K562 (cell line): ENCODE measurements around the gene TSPYL4. TPM values are rescaled to one million over a fixed set of nuclear protein-coding genes. Genes with fewer than 3 reads are reported as not detected.

Source experiments
- ATAC-seq: fragments of 200-7000 bp; cut with Tn5 transposase; 3 replicates; pipeline ENCODE4 v1.9.1; 2020; ENCODE audit warnings: moderate library complexity
- BruUV-seq: library from RNA; stranded (reverse); fragments of 400-500 nt; replicated peaks from 2 replicates; lab custom pipeline; 2021; lab: Mats Ljungman, UMichigan
- CTCF ChIA-PET: fragments of 300-600 bp; formaldehyde crosslinking; extraction: SDS; loops from one replicate; lab custom pipeline; 2021; ENCODE audit warnings: low intra/inter-chr PET ratio; lab: Yijun Ruan, JAX
- POLR2A ChIA-PET: fragments of 300-600, 350-650 bp; sonication (Branson Sonifier 250); formaldehyde crosslinking; extraction: SDS; loops from one replicate; lab custom pipeline; 2021; ENCODE audit warnings: antibody characterized with exemption, inconsistent platforms; lab: Yijun Ruan, JAX
- DNase-seq, 4 experiments: peaks; one replicate each; pipeline versions ENCODE4 v3.0.0 to v3.0.0-alpha.2; 2011 to 2018; ENCODE audit warnings: low spot score in 3 of 4, mixed read lengths in 3 of 4; ENCODE audit errors: extremely low read depth in 1 of 4
- FAIRE-seq: peaks from 2 replicates; lab custom pipeline; 2011; peaks lifted over from hg19 to GRCh38; lab: Jason Lieb, UNC
- H2AFZ ChIP-seq: 2 replicates; pipeline ENCODE4 v1.6.0; 2011; ENCODE audit warnings: low read depth, low read length, control low read depth, inconsistent platforms
- H3K27ac ChIP-seq: fragments of 200-600 bp; 3 replicates; pipeline ENCODE4 v1.8.0; 2011; ENCODE audit warnings: low read depth, mild to moderate bottlenecking, control low read depth, inconsistent platforms, low read length, moderate library complexity, mixed read lengths; ENCODE audit errors: extremely low read depth
- H3K27me3 ChIP-seq, 2 experiments: fragments of 300-600 bp in 1 of 2; 2 replicates in 1 of 2; 3 replicates in 1 of 2; pipeline versions ENCODE4 v1.6.0 to v1.8.0; 2011; ENCODE audit warnings: inconsistent platforms in 2 of 2, low read length in 2 of 2, mild to moderate bottlenecking in 1 of 2, mixed read lengths in 1 of 2, moderate library complexity in 1 of 2; ENCODE audit not compliant: control insufficient read depth in 2 of 2, insufficient read depth in 2 of 2
- H3K36me3 ChIP-seq: fragments of 300-600 bp; 3 replicates; pipeline ENCODE4 v1.8.0; 2011; ENCODE audit warnings: mild to moderate bottlenecking, low read length, inconsistent platforms; ENCODE audit not compliant: control insufficient read depth, insufficient read depth
- H3K4me1 ChIP-seq, 2 experiments: fragments of 200-600 bp in 1 of 2; replicated peaks in 1 of 2; 2 replicates in 1 of 2; 3 replicates in 1 of 2; pipeline versions ENCODE4 v1.5.1 to v1.8.0; 2011; ENCODE audit warnings: inconsistent platforms in 2 of 2, low read length in 2 of 2, mild to moderate bottlenecking in 1 of 2, mixed read lengths in 1 of 2, moderate library complexity in 1 of 2; ENCODE audit not compliant: control insufficient read depth in 2 of 2, insufficient read depth in 2 of 2
- H3K4me2 ChIP-seq: 2 replicates; pipeline ENCODE4 v1.6.1; 2011; ENCODE audit warnings: low read length, control low read depth, inconsistent platforms, mixed read lengths; ENCODE audit not compliant: insufficient read depth
- H3K4me3 ChIP-seq: fragments of 200-600 bp; sonication (generic), shearing (Covaris generic); 2 replicates; pipeline ENCODE4 v1.5.1; 2016; ENCODE audit warnings: control low read depth, inconsistent platforms
- H3K79me2 ChIP-seq: fragments of 200-600 bp; 3 replicates; pipeline ENCODE4 v1.8.0; 2011; ENCODE audit warnings: low read length, inconsistent platforms; ENCODE audit not compliant: control insufficient read depth, insufficient read depth
- H3K9ac ChIP-seq, 2 experiments: 2 replicates each; pipeline versions ENCODE4 v1.6.0 to v1.6.1; 2011; ENCODE audit warnings: low read depth in 2 of 2, low read length in 2 of 2, control low read depth in 1 of 2, inconsistent platforms in 1 of 2, mild to moderate bottlenecking in 1 of 2, mixed read lengths in 1 of 2; ENCODE audit not compliant: insufficient read depth in 1 of 2
- H3K9me1 ChIP-seq: one replicate; pipeline ENCODE4 v1.6.0; 2011; ENCODE audit warnings: inconsistent platforms, mild to moderate bottlenecking, low read length, moderate library complexity; ENCODE audit not compliant: control insufficient read depth, insufficient read depth
- H3K9me3 ChIP-seq: replicated peaks from 2 replicates; pipeline ENCODE4 v1.5.1; 2011; ENCODE audit warnings: low read depth, low read length, inconsistent platforms; ENCODE audit not compliant: control insufficient read depth, insufficient read depth
- H4K20me1 ChIP-seq: replicated peaks from 2 replicates; pipeline ENCODE4 v1.6.1; 2011; ENCODE audit warnings: low read length, inconsistent platforms, mixed read lengths; ENCODE audit not compliant: control insufficient read depth, insufficient read depth
- CHD4 ChIP-seq: fragments of 200-600 bp; sonication (generic); IDR thresholded peaks from 3 replicates; pipeline ENCODE4 v1.6.1; 2012; ENCODE audit warnings: low read depth, mild to moderate bottlenecking, mixed read lengths, low read length, inconsistent platforms; ENCODE audit not compliant: insufficient read depth, insufficient replicate concordance, poor library complexity, severe bottlenecking
- HSF4 ChIP-seq: fragments of 250-450 bp; sonication (Bioruptor Pico); IDR thresholded peaks from 2 replicates; pipeline ENCODE4 v2.1.2; 2022; ENCODE audit warnings: mild to moderate bottlenecking, moderate library complexity, borderline replicate concordance
- KHSRP ChIP-seq: fragments of 450-650 bp; IDR thresholded peaks from 2 replicates; pipeline ENCODE4 v1.6.1; 2017
- NFYB ChIP-seq: IDR thresholded peaks from 2 replicates; pipeline ENCODE4 v1.6.1; 2011; ENCODE audit warnings: mild to moderate bottlenecking, moderate library complexity; ENCODE audit not compliant: insufficient read length; ENCODE audit errors: extremely low read depth
- SPI1 ChIP-seq: IDR thresholded peaks from 2 replicates; pipeline ENCODE4 v1.6.1; 2011; ENCODE audit warnings: low read depth, low read length, control low read depth, borderline replicate concordance
- ZNF140 ChIP-seq: fragments of 250-450 bp; sonication (Bioruptor Pico); IDR thresholded peaks from 2 replicates; pipeline ENCODE4 v1.8.0; 2021; ENCODE audit warnings: moderate library complexity, mild to moderate bottlenecking, inconsistent platforms
- ZNF707 ChIP-seq: fragments of 250-450 bp; sonication (Bioruptor Pico); conservative IDR thresholded peaks from 2 replicates; pipeline ENCODE4 v1.8.0; 2022; ENCODE audit warnings: inconsistent platforms, mild to moderate bottlenecking, moderate library complexity
- WGBS: fragments of 100-300 bp; shearing (Covaris generic); methylation state at CpG from one replicate; pipeline ENCODE4 v1.1.6; 2016; ENCODE audit warnings: low coverage, mixed read lengths; ENCODE audit not compliant: insufficient coverage; ENCODE audit errors: missing lambda C conversion rate; 5-methylcytosine and 5-hydroxymethylcytosine counted together
- in situ Hi-C: fragments of 300-500 bp; cut with MboI; formaldehyde crosslinking; loops from 4 replicates; pipeline ENCODE4 v1.15.0; 2018; ENCODE audit warnings: inconsistent platforms, mixed read lengths
- intact Hi-C: fragments of 100-400 bp; cut with micrococcal nuclease; formaldehyde crosslinking; loops from 2 replicates; pipeline ENCODE4 v1.14.2; 2022
- polyA plus RNA-seq, 8 experiments: library from polyadenylated mRNA; depleted of rRNA in 4 of 8; stranded (reverse) in 5 of 8; unstranded in 3 of 8; fragments of >200 nt; fragmentation: Nextera tagmentation in 2 of 8; fragmentation: Illumina TruSeq in 1 of 8; extraction: Ambion mirVana in 2 of 8; extraction: Trizol in 1 of 8; gene quantifications; 2 replicates each; pipeline versions ENCODE4 v1.2.1 to v1.2.3, GENCODE V29; 2011 to 2014; ENCODE audit warnings: inconsistent platforms in 1 of 8, missing spikeins in 1 of 8
- total RNA-seq, 7 experiments: library from RNA; depleted of rRNA in 6 of 7; stranded (reverse); fragments of >200 nt in 6 of 7; fragmentation: Illumina TruSeq in 2 of 7; extraction: Trizol in 2 of 7; gene quantifications; 2 replicates each; pipeline versions ENCODE4 v1.2.1 to v1.2.3, GENCODE V29; 2011 to 2021; ENCODE audit warnings: low replicate concordance in 1 of 7
- TF ChIP-seq, protein P1 (sequence below): fragments of 250-450 bp; sonication (Bioruptor Pico); IDR thresholded peaks from 2 replicates; pipeline ENCODE4 v1.4.0; 2020; ENCODE audit warnings: mild to moderate bottlenecking, moderate library complexity
- TF ChIP-seq, protein P2 (sequence below): fragments of 450-650 bp; formaldehyde crosslinking; IDR thresholded peaks from 2 replicates; pipeline ENCODE4 v1.4.0; 2022; ENCODE audit warnings: missing genetic modification characterization
- TF ChIP-seq, protein P3 (sequence below): fragments of 250-450 bp; sonication (Bioruptor Pico); IDR thresholded peaks from 2 replicates; pipeline ENCODE4 v1.5.0; 2020; ENCODE audit warnings: mild to moderate bottlenecking
- TF ChIP-seq, protein P4 (sequence below): sonication (generic); formaldehyde crosslinking; IDR thresholded peaks from 2 replicates; pipeline ENCODE4 v1.8.1; 2023; ENCODE audit warnings: mild to moderate bottlenecking, missing genetic modification reagents
- TF ChIP-seq, protein P5 (sequence below): fragments of 250-450 bp; sonication (Bioruptor Pico); IDR thresholded peaks from 2 replicates; pipeline ENCODE4 v1.8.0; 2021; ENCODE audit warnings: mild to moderate bottlenecking, moderate library complexity

Gene TSPYL4
- total and polyA plus RNA-seq, 9 of the 15 experiments (the other 6 are each of a cell fraction or from before 2014, with no cell fraction given), result 0.69 to 18.0 (median 9.1) TPM

DNA sequence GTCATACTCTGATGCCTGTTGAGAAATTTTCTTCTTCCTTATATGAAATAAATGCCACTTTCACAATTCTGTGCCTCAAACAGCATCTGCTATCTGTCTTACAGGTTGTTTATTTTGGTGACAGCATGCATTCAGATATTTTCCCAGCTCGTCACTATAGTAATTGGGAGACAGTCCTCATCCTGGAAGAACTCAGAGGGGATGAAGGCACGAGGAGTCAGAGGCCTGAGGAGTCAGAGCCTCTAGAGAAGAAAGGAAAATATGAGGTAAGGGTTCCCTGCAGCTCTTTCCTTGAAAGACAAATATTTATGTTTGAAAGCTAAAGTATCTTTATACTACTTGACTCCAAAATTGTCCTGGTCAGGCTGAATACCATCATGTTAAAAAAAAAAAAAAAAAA lies 15.8 kb downstream of the TSPYL4 start (continued):
- TF ChIP-seq, protein P1, sequence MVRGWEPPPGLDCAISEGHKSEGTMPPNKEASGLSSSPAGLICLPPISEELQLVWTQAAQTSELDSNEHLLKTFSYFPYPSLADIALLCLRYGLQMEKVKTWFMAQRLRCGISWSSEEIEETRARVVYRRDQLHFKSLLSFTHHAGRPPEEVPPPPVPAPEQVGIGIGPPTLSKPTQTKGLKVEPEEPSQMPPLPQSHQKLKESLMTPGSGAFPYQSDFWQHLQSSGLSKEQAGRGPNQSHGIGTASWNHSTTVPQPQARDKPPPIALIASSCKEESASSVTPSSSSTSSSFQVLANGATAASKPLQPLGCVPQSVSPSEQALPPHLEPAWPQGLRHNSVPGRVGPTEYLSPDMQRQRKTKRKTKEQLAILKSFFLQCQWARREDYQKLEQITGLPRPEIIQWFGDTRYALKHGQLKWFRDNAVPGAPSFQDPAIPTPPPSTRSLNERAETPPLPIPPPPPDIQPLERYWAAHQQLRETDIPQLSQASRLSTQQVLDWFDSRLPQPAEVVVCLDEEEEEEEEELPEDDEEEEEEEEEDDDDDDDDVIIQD (CRISPR knock-in tag), result no peak

DNA sequence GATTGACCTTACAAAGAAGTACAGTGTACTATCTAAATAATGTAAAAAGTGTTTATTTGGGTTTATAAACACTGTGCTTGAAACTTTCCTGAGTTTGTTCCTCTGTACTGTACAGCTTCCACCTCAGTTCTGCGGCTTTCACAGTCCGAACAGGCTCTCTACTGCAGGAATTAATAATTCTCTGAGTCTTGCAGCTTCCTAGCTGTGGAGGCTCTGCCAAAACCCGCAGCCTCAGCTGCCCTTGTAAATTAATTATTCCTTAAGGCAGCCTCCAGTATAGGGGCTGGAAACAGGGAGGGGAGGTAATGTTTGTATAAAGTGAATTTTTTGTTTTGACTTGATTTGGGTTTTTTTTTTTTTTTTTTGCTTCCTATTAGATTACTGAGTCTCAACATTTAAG lies 19.2 kb downstream of the TSPYL4 start:
- no peak overlapping the region for H3K9ac ChIP-seq
- intact Hi-C loops (no loop called here), in situ Hi-C loops (no loop called here)
- no peak overlapping the region for H2AFZ ChIP-seq
- WGBS, result 75% methylated on average over 3 of the region's 3 CpGs
- POLR2A ChIA-PET, result no interaction called here
- ATAC-seq (no peak), DNase-seq (no peak), FAIRE-seq (no peak)
- no peaks in the 10 kb centered on the region for H4K20me1 ChIP-seq
- no peak overlapping the region for H3K27ac ChIP-seq
- no peaks in the 10 kb centered on the region for H3K9me3 ChIP-seq
- H3K36me3 ChIP-seq, result no peaks in the 10 kb centered on the region
- no TSS peak for BruUV-seq
- no peaks in the 10 kb centered on the region for H3K27me3 ChIP-seq
- no peaks in the 10 kb centered on the region for H3K4me1 ChIP-seq
- no peaks in the 10 kb centered on the region for H3K79me2 ChIP-seq
- H3K4me2 ChIP-seq, result no peak overlapping the region
- no peak overlapping the region for H3K4me3 ChIP-seq
- CTCF ChIA-PET, result no interaction called here
- H3K9me1 ChIP-seq, result no peaks in the 10 kb centered on the region
- TF ChIP-seq ZNF707 (no peak), ZNF140 (CRISPR knock-in tag) (no peak), KHSRP (no peak), NFYB (no peak), HSF4 (CRISPR knock-in tag) (no peak), CHD4 (no peak), SPI1 (no peak)
- TF ChIP-seq, protein P2, sequence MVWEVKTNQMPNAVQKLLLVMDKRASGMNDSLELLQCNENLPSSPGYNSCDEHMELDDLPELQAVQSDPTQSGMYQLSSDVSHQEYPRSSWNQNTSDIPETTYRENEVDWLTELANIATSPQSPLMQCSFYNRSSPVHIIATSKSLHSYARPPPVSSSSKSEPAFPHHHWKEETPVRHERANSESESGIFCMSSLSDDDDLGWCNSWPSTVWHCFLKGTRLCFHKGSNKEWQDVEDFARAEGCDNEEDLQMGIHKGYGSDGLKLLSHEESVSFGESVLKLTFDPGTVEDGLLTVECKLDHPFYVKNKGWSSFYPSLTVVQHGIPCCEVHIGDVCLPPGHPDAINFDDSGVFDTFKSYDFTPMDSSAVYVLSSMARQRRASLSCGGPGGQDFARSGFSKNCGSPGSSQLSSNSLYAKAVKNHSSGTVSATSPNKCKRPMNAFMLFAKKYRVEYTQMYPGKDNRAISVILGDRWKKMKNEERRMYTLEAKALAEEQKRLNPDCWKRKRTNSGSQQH (CRISPR knock-in tag), result no peak
- TF ChIP-seq, protein P3, sequence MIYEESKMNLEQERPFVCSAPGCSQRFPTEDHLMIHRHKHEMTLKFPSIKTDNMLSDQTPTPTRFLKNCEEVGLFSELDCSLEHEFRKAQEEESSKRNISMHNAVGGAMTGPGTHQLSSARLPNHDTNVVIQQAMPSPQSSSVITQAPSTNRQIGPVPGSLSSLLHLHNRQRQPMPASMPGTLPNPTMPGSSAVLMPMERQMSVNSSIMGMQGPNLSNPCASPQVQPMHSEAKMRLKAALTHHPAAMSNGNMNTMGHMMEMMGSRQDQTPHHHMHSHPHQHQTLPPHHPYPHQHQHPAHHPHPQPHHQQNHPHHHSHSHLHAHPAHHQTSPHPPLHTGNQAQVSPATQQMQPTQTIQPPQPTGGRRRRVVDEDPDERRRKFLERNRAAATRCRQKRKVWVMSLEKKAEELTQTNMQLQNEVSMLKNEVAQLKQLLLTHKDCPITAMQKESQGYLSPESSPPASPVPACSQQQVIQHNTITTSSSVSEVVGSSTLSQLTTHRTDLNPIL, result no peak
- TF ChIP-seq, protein P4, sequence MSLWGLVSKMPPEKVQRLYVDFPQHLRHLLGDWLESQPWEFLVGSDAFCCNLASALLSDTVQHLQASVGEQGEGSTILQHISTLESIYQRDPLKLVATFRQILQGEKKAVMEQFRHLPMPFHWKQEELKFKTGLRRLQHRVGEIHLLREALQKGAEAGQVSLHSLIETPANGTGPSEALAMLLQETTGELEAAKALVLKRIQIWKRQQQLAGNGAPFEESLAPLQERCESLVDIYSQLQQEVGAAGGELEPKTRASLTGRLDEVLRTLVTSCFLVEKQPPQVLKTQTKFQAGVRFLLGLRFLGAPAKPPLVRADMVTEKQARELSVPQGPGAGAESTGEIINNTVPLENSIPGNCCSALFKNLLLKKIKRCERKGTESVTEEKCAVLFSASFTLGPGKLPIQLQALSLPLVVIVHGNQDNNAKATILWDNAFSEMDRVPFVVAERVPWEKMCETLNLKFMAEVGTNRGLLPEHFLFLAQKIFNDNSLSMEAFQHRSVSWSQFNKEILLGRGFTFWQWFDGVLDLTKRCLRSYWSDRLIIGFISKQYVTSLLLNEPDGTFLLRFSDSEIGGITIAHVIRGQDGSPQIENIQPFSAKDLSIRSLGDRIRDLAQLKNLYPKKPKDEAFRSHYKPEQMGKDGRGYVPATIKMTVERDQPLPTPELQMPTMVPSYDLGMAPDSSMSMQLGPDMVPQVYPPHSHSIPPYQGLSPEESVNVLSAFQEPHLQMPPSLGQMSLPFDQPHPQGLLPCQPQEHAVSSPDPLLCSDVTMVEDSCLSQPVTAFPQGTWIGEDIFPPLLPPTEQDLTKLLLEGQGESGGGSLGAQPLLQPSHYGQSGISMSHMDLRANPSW (CRISPR knock-in tag), result no peak
- TF ChIP-seq, protein P5, sequence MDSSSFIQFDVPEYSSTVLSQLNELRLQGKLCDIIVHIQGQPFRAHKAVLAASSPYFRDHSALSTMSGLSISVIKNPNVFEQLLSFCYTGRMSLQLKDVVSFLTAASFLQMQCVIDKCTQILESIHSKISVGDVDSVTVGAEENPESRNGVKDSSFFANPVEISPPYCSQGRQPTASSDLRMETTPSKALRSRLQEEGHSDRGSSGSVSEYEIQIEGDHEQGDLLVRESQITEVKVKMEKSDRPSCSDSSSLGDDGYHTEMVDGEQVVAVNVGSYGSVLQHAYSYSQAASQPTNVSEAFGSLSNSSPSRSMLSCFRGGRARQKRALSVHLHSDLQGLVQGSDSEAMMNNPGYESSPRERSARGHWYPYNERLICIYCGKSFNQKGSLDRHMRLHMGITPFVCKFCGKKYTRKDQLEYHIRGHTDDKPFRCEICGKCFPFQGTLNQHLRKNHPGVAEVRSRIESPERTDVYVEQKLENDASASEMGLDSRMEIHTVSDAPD (CRISPR knock-in tag), result no peak
